GF-D8 (cell line): ENCODE data around the gene VSIG10L.

ENCODE experiments used
- DNase-seq: peaks from one replicate; lab custom pipeline; 2025; lab: John Stamatoyannopoulos, UW

VSIG10L gene

DNA sequence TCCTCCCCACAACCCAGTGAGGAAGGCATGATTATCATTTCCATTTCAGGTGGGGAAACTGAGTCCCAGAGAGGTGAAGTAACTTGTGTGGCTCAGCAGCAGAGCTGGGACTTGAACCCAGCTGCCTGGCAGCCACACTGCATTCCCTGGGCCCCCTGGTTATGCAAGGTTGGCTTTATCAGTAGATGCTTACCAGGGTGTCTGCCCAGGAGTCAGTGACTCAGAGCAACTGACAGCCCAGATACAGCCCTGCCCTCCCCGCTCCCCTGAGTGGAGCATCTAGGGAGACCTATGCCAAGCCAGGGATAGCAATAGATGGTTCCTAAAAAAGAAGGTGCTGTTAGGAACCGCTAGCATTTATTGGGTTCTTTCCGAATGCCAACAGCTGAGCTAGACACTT is 24.6 kb downstream of the VSIG10L start:
- no peak for DNase-seq

DNA sequence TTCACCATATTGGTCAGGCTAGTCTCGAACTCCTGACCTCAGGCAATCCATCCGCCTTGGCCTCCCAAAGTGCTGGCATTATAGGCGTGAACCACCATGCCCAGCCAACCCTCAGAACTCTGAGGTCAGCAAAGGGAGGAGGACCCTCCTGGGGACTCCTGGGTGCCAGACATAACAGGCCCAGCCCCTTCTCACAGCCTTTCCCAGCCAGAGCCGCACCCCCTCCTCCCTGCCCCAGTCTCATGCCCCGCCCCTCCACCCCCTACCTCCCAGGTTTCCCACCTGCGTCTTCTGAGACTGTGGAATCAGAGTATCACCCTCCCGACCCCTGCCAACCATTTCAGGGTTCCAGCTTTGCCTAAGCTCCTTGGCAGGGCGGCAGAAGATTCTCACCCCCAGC is 25.3 kb downstream of the VSIG10L start:
- DNase-seq, result no peak

DNA sequence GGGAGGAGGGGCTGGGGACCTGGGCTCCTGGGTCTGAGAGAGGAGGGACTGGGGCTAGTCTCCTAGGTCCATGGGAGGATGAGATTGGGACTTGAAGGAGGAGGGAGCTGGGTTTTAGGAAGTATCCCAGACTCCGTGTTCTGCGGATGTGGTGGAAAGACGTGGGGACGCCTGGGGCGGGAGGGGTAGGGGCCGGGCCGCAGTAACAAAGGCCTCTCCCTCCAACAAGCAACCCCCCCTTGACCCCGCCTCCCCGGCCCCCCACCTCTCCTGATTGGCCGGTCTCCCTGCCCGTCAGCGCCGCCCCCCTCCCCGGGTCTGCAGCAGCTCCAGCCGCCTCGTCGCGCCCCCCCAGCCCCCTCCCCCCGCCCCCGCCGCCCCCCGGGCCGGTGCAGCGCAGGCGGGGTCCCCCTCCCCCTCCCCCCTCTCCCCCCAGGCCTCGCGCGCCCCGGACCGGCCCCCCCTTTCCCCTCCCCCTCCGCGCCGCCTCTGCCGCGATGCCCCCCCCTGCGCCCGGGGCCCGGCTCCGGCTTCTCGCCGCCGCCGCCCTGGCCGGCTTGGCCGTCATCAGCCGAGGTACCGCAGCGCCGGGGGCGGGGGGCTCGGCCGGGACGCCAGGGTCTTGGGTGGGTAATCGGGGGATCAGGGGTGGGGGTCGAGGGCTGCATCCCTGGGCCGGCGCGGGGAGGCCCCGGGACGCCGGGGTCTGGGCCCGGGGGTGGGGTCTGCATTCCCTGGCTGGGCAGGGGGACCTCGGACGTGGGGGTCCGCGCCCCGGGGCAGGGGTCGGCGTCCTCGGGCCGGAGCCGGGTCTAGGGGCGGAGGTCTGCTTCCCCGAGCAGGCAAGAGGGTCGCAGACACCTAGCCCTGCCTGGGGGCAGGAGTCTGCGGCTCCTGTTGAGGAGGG is 30.3 kb downstream of the VSIG10L start, which contains the start of gene IGLON5:
Gene IGLON5, plus strand, starts transcription at position 294 of the 907 bp plus-strand sequence. Its CDS starts 204 bp downstream, at position 498.
- DNase-seq, result no peak

DNA sequence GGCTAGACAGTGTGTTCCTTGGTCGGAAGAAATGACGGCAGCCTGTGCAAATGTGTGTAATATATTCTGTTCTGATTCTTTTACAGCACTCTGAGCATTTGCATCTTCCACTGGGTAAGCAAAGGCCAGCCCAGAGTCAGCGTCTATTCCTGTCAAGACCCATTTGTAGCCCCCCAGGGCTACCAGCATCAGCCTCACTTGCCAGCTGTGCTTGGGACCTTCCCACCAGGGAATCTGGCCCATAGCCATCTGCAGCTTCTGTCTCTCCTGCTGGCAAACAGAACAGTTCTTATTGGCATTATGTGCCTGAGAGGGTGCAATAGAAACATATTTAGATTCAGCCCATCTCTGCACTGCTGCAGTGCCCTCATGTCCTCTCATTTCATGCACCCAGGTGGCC is 36.5 kb downstream of the VSIG10L start:
- DNase-seq, result no peak

DNA sequence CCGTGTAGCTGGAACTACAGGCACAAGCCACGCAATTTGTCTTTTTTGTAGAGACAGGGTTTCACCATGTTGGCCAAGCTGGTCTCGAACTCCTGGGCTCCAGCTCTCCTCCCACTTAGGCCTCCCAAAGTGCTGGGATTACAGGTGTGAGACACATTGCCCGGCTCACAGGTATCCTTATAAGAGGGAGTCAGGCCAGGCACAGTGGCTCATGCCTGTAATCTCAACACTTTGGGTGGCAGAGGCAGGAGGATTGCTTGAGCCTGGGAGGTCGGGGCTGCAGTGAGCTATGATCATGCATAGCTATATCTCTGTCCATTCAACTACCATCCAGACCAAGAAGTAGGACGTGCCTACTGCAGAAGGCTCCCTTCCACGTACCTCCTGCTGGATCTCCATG is 40.7 kb downstream of the VSIG10L start:
- DNase-seq, result no peak

DNA sequence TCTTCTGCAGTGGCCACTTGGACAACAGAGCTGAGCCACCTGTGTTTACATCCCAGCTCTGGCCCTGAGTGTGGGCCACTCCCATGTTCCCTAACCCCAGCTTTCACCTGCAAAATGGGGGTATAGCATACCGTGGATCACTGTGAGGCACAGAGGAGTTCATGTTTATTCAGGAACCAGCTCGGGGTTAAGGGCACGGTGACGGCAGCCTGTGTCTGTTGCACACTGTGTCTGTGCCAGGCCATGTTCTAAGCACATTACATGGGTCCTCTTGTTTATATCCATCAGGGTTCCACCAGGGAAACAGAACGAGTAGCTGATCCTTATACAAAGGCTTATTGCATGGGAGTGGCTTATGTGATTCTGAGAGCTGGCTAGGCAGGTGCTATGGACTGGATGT is 44.5 kb downstream of the VSIG10L start:
- DNase-seq, result no peak

DNA sequence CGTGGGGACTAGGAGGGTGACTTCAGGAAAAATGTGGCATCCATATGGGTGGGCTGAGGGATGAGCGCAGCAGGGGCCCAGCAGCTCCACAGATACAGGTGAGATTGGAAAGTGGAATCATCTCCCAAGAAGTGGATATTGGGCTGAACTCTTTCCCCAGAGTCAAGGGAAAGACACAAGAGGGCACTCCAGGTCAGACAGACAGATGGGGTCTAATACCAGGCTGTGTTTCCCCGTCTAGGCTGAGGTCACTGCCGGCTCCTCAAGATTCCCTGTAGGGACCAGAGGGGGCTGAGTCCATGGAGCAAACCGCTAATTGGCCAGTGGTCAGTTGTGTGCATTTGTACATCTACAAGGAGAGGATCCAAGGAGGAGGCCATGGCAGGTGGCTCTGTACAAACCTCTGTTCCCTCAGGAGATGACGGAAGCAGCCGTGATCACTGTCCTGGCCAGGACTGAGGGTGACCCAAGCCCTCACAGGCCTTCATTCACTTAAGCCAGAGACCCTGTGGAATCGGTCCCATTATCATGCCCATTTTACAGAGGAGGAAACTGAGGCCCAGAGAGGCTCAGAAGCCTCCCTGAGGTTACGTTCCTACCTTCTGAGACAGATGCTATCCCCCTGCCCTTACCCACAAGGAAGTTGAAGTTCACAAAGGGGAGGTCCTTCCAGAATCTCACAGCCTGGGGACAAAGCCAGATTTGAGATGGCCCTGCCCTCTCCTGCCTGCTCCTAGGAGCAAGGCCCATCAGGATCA is 45.4 kb downstream of the VSIG10L start:
- no peak for DNase-seq

DNA sequence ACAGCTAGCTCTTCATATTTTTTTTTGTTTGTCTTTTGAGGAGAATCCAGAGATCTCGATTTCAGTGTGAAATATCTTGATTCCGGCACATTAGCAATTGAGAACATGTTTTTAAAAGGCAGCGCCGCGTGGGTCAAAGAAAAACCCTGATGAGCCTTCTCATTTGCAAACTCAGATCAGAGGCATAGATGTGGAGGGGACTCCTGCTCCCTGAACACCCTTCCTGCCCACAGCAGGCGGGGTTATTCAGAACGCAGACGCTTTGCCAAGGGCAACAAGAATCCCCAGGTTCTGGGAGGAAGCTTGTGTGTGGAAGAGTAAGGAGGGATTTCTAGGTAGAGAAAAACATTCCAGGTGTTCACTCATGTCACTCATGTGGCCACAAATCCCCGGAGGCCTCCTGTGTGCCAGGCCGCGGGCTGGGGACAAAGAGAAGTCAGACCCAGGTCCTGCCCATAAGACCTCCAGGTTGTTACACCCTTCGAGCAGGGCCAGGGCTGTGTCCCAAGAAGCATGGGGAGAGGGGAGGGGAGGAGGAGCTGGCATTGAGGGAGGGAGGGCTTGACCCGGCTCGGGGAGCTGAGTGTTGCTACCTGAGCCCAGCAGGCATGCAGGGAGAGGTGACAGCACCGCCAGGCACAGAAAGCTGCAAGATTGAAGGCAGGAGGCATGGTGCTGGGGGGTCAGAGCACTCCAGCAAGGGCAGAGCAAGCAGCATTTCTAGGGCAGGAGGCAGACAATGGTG is 46.4 kb downstream of the VSIG10L start:
- no peak for DNase-seq

DNA sequence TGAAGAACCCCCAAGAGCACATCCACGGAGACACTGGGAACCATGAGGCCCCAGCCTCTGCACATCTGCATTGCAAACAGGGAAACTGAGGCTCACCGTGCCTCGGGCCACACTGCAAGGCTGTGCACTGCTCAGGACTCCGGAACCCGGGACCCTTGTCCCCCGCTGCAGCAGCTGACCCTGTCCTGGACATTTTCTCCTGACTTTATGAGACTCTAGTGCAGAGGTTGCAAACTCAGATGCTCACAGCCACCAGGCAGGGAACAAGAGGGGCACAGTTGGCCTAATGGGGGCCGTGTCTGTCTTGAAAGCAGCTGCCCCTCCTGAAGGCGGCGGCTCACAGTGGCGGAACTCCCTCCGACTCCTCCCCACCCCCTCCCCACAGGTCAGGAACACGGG is 47.0 kb downstream of the VSIG10L start:
- no peak for DNase-seq

DNA sequence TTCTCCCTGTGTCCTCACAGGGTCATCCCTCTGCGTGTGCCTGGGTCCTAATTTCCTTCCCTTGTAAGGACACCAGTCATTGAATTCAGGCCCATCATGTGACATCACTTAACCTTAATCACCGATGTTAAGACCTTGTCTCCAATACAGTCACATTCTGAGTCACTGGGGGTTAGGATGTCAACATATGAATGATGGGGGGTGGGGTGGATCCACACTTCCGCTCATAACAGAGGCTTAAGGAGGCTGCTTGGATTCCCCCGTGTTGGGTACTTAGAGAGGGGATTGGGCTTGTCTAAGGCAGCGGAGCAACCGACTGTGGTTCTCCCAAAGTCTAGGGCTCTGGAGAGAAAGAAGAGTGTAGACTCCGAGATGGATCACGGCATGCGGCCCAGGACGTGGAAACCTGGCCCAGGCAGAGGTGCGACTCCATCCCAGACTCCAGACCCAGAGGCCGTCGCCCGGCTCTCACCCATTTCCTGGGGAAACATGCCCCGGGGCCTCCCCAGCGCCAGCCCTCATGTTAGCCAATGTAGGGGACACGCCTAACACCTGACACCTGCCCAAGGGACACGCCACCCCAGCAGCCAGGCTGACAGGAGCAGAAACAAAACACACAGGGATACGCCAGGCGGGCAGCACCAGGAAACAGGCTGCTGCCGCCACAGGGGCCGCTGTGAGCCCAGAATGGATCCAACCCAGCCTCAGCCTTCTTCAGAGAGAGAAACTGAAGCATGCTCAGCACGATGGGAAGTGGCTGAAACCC is 47.5 kb downstream of the VSIG10L start:
- no peak for DNase-seq

DNA sequence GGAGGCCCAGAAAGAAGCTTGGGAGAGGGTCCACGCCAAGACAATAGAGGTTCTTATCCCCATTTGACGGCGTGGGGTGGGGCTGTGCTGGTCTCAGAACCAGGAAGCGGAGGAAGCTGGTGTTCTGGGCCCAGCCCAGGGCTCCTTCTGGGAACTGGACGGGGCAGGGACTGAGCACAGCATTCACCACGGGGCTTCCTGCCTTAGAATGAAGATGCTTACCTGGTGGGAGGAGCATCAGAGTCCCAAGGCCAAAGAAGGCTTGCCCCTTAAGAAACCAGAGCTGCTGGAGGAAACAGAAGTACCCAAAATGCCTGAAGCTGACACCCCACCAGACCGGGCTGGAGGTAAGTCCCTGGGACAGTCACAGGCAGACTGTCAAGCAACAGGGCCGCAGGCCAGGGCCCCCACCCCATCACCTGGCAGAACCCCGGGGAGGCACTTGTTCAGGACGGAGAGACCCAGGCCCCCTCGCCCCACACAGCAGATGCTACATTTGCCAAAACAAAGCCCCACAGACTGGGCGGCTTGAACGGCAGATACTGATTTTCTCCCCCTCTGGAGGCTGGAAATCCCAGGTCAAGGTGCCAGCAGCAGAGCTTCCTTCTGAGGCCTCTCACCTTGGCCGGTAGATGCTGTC is 48.2 kb downstream of the VSIG10L start:
- no peak for DNase-seq

DNA sequence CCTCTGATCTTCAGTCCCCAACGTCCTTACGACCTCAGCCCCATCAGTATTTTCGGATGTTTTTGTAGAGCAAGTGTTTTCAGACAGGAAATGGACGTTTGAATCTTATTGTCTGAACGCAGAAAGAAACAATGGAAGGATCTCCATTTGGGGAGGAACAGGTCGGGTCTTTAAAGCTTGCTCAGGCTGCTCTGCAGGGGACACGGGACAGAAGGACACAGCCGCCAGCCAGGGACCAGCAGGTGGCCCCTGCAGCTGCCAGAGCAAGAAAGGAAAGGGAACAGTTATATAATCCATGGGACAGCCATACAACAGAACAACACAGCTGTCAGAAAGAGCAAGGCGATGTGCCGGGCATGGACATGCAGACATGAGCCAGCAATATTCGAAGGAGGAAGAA is 49.0 kb downstream of the VSIG10L start:
- no peak for DNase-seq

DNA sequence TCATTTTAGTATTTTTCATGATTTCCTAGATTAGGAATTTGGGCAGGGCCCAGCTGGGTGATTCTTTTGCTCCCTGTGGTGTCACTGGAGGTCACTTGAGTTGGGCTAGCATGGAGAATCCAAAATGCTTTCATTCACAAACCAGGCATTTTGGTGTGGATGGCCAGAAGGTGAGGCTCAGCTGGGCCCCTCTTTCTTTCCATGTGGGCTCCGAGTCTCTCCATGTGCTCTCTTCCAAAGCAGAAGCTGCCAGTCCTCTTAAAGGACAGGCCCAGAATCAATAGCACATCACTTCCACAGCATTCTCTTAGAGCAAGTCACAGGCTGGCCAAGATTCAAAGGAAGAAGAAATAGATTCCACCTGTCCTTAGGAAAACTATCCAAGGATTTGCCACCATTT is 52.3 kb downstream of the VSIG10L start:
- no peak for DNase-seq

DNA sequence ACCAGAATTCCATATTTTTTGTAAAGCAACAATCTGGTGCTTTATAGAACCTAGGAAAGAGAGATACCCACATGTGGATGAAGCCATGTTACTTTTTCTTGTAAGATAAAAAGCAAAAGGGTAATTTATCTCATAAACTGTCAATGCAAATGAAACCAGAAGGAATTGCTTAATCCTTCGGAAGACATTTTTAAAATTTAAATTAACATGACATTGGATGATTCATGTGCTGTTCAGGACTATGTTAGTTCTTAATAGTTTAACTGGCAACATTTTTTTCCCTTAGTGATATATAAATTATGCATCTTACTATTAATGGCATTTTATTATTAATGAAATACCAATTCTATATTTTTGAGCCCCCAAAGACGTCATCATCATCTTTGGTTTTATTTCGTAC is 56.3 kb downstream of the VSIG10L start:
- no peak for DNase-seq

DNA sequence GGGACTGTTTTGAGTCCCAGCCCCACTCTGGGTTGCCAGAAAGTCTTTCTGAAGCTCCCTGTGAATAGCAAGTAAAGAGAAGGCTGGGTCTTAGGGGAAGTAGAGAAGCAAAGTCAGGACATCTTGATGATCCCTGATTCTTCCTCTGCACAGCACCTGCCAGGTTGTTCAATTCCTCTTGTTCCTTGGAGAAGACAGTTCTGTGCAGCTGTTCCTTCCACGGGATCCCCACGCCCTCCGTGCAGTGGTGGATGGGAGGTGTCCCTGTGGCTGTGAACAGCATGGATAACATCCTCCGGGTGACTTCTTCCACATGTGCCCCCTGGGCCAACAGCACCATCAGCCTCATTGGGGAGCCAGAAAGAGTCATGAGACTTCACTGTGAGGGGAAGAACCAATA is 59.6 kb downstream of the VSIG10L start:
- DNase-seq, result no peak
